GM10266 (cell line): ENCODE results near the gene ZNF496.
"Not testable (repeated sequence)": the region's sequence is repeated elsewhere in the genome, so short reads cannot be mapped to it uniquely, and the experiment has no call there.

Source experiments
- DNase-seq: peaks from one replicate; pipeline ENCODE4 v3.0.0; 2012; ENCODE audit errors: extremely low spot score
- TF ChIP-seq, protein P1 (sequence below): IDR thresholded peaks from 2 replicates; pipeline ENCODE4 v1.5.1; 2012; ENCODE audit warnings: mild to moderate bottlenecking, low read depth; ENCODE audit not compliant: control insufficient read depth, insufficient read depth; ENCODE audit errors: missing control alignments

ZNF496 gene

GRCh38 chr1:247295274-247295684, 36.4 kb downstream of the ZNF496 start:
- TF ChIP-seq, protein P1, sequence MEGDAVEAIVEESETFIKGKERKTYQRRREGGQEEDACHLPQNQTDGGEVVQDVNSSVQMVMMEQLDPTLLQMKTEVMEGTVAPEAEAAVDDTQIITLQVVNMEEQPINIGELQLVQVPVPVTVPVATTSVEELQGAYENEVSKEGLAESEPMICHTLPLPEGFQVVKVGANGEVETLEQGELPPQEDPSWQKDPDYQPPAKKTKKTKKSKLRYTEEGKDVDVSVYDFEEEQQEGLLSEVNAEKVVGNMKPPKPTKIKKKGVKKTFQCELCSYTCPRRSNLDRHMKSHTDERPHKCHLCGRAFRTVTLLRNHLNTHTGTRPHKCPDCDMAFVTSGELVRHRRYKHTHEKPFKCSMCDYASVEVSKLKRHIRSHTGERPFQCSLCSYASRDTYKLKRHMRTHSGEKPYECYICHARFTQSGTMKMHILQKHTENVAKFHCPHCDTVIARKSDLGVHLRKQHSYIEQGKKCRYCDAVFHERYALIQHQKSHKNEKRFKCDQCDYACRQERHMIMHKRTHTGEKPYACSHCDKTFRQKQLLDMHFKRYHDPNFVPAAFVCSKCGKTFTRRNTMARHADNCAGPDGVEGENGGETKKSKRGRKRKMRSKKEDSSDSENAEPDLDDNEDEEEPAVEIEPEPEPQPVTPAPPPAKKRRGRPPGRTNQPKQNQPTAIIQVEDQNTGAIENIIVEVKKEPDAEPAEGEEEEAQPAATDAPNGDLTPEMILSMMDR, result no peak
- DNase-seq, result no peak

- DNase-seq, result no peak
- TF ChIP-seq, protein P1, result no peak
These were observed 37.4 kb downstream of the ZNF496 start for GRCh38 chr1:247294282-247294681.

- TF ChIP-seq, protein P1, result no peak
- DNase-seq, result no peak
These were observed 38.6 kb downstream of the ZNF496 start for GRCh38 chr1:247293047-247293446.

DNA sequence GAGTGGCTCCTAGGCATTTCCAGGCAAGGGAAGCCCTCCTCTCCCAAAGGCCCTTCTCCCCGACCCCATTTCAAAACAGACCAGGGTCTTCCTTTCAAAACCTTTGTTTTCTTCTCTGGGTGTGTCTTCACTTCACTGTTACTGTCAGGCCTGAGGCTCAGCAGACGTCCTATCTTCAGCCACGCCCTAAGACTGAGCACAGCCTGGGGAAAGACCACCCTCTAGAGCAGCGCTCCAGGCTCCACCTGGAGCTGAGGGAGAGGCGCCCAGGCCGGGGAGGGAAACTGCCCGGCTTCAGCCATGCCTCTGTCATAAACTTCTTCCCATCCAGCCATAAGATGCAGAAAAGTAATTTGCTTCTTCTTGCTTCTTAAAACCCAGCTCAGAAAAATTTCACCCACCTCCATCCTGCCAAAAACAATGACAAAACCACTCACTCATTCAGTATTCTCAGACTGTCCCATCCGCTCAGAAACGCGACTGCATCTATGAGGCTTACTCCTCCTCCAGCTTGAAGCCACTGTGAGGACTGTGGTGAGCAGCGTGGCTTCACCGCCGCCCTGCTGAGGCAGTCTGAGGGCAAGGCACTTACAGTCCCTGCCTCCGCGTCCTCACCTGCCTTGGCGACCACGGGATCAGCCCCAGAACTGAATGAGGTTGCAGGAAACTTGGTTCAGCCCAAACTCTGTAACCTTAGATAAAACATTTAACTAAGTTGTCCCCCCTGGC, 39.7 kb downstream of the ZNF496 start:
- no peak for DNase-seq
- TF ChIP-seq, protein P1, result no peak

GRCh38 chr1:247291161-247291560, 40.5 kb downstream of the ZNF496 start:
- TF ChIP-seq, protein P1, result no peak
- no peak for DNase-seq

GRCh38 chr1:247290576-247290975, 41.1 kb downstream of the ZNF496 start:
- DNase-seq, result no peak
- TF ChIP-seq, protein P1, result no peak

DNA sequence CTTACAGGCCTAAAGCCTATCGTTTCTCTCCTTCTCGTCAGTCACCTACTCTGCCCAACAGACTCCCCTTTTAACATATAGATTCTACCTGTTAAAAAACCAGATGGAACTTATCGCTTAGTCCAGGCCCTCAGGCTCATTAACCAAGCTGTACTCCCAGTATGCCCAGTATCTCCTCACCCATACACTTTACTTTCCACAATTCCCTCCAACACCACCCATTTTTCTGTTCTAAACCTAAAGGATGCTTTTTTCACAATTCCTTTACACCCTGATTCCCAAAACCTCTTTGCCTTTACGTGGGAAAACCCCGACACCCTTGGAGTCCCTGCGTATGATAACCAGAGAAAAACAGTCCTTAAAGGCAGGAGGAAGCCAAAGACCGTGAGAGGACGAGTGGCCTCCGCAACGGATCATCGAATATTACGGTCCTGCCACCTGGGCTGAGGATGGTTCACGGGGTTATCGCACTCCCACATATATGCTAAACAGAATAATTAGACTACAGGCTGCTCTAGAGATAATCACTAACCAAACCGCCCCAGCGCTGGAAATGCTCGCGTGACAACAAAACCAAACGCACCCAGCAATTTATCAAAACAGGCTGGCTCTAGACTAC, 42.3 kb downstream of the ZNF496 start:
- DNase-seq, result not testable (repeated sequence)
